ENCODE measurements around the gene EPHA6. TPM values are rescaled to one million over a fixed set of nuclear protein-coding genes. Genes with fewer than 3 reads are reported as not detected.

The EPHA6 gene
- polyA plus RNA-seq, 5 donors: 0.27 to 0.75 (median 0.34) TPM

DNA sequence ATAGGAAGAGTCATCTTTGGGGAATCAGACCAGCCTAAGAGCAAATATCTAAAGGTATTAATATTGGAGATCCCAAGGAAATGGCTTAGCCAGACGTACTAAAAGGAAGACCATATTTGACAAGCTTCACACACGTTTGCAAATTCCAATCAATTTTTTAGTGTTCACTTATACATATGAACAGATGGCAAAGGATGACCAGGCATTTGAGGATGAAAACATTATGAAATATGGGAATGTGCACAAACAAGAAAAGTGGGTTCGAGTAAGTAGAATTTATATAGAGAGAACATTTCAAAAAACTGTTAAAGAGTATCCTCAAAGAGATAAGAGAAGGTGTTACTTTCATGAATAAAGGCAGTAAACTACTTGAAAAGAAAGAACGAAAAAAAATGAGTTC is 981.6 kb downstream of the EPHA6 start:
- DNase-seq: no peak
